Endothelial cell of umbilical vein (primary cell): ENCODE data around the gene NEU2.

ENCODE experiments used
- EZH2 ChIP-seq: IDR thresholded peaks from 2 replicates; pipeline ENCODE4 v1.6.1; 2012; ENCODE audit warnings: borderline replicate concordance, low read depth, mild to moderate bottlenecking, moderate library complexity, low read length, inconsistent platforms; ENCODE audit not compliant: severe bottlenecking
- JUN ChIP-seq: IDR thresholded peaks from 2 replicates; pipeline ENCODE4 v1.6.1; 2011; ENCODE audit warnings: borderline replicate concordance, low read depth; ENCODE audit not compliant: insufficient read length, insufficient read depth
- MAX ChIP-seq: IDR thresholded peaks from 2 replicates; pipeline ENCODE4 v1.6.1; 2011; ENCODE audit not compliant: insufficient read depth, insufficient read length
- MYC ChIP-seq: IDR thresholded peaks from one replicate; pipeline ENCODE4 v1.6.1; 2011; ENCODE audit warnings: mild to moderate bottlenecking, low read depth, low read length
- POLR2A ChIP-seq: IDR thresholded peaks from 2 replicates; pipeline ENCODE4 v1.6.1; 2012; ENCODE audit warnings: low read depth, mild to moderate bottlenecking, control low read depth, low read length
- POLR2AphosphoS5 ChIP-seq: IDR thresholded peaks from 2 replicates; pipeline ENCODE4 v1.6.1; 2012; ENCODE audit warnings: low read depth, mild to moderate bottlenecking, control low read depth, low read length, moderate library complexity; ENCODE audit not compliant: insufficient read depth
- TF ChIP-seq, protein P1 (sequence below), 2 donors: IDR thresholded peaks; 1 replicate in 1 of 2; 2 replicates in 1 of 2; pipeline ENCODE4 v1.5.1; 2011; ENCODE audit warnings: low read length in 2 of 2, mild to moderate bottlenecking in 2 of 2, moderate library complexity in 2 of 2, control low read depth in 1 of 2, inconsistent platforms in 1 of 2, low read depth in 1 of 2; ENCODE audit not compliant: insufficient read depth in 1 of 2; ENCODE audit errors: extremely low read depth in 1 of 2

DNA sequence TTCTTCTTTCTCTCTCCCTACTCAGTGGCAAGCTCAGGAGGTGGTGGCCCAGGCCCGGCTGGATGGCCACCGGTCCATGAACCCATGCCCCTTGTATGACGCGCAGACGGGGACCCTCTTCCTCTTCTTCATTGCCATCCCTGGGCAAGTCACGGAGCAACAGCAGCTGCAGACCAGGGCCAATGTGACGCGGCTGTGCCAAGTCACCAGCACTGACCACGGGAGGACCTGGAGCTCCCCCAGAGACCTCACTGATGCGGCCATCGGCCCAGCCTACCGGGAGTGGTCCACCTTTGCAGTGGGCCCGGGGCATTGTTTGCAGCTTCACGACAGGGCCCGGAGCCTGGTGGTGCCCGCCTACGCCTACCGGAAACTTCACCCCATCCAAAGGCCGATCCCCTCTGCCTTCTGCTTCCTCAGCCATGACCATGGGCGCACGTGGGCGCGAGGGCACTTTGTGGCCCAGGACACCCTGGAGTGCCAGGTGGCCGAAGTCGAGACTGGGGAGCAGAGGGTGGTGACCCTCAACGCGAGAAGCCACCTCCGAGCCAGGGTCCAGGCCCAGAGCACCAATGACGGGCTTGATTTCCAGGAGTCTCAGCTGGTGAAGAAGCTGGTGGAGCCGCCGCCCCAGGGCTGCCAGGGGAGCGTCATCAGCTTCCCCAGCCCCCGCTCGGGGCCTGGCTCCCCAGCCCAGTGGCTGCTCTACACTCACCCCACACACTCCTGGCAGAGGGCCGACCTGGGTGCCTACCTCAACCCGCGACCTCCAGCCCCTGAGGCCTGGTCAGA is 1.8 kb downstream of the NEU2 start:
- TF ChIP-seq, protein P1, sequence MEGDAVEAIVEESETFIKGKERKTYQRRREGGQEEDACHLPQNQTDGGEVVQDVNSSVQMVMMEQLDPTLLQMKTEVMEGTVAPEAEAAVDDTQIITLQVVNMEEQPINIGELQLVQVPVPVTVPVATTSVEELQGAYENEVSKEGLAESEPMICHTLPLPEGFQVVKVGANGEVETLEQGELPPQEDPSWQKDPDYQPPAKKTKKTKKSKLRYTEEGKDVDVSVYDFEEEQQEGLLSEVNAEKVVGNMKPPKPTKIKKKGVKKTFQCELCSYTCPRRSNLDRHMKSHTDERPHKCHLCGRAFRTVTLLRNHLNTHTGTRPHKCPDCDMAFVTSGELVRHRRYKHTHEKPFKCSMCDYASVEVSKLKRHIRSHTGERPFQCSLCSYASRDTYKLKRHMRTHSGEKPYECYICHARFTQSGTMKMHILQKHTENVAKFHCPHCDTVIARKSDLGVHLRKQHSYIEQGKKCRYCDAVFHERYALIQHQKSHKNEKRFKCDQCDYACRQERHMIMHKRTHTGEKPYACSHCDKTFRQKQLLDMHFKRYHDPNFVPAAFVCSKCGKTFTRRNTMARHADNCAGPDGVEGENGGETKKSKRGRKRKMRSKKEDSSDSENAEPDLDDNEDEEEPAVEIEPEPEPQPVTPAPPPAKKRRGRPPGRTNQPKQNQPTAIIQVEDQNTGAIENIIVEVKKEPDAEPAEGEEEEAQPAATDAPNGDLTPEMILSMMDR (IDR thresholded peaks at IDR 0.05; ENCODE audit: extremely low read depth in 1 of 2, insufficient read depth in 1 of 2, low read depth in 1 of 2, low read length in 2 of 2) = no peak
- TF ChIP-seq JUN = no peak
- no peak for TF ChIP-seq MYC
- no peak for TF ChIP-seq MAX
- no peak for TF ChIP-seq EZH2
- TF ChIP-seq POLR2AphosphoS5 = no peak
- TF ChIP-seq POLR2A = no peak
